MG63 (cell line): ENCODE results near the gene MRPL10. TPM values are rescaled to one million over a fixed set of nuclear protein-coding genes. Genes with fewer than 3 reads are reported as not detected.
A peak's percentile ranks its signal among the peaks of the same experiment; 100 is the strongest.

Experiments
- DNase-seq: peaks from one replicate; pipeline ENCODE4 v3.0.0-alpha.2; 2020
- H3K27me3 ChIP-seq: fragments of 250-450 bp; sonication (Bioruptor Pico); 2 replicates; pipeline ENCODE4 v1.5.1; 2020; ENCODE audit warnings: mild to moderate bottlenecking, moderate library complexity
- H3K36me3 ChIP-seq: fragments of 250-450 bp; sonication (Bioruptor Pico); 2 replicates; pipeline ENCODE4 v1.5.1; 2020; ENCODE audit warnings: mild to moderate bottlenecking, moderate library complexity
- H3K4me3 ChIP-seq: fragments of 250-450 bp; sonication (Bioruptor Pico); 2 replicates; pipeline ENCODE4 v1.5.1; 2020; ENCODE audit warnings: mild to moderate bottlenecking, moderate library complexity
- H3K9me3 ChIP-seq: fragments of 250-450 bp; sonication (Bioruptor Pico); 2 replicates; pipeline ENCODE4 v1.5.1; 2020; ENCODE audit warnings: mild to moderate bottlenecking, moderate library complexity
- total RNA-seq: library from RNA; depleted of rRNA; stranded (reverse); fragments of >200 nt; shearing (Covaris generic); gene quantifications from 2 replicates; pipeline ENCODE4 v1.2.3, GENCODE V29; 2014; ENCODE audit warnings: low replicate concordance

MRPL10 gene
- total RNA-seq, 1 experiment from 2014 or later, result 63.0 TPM

DNA sequence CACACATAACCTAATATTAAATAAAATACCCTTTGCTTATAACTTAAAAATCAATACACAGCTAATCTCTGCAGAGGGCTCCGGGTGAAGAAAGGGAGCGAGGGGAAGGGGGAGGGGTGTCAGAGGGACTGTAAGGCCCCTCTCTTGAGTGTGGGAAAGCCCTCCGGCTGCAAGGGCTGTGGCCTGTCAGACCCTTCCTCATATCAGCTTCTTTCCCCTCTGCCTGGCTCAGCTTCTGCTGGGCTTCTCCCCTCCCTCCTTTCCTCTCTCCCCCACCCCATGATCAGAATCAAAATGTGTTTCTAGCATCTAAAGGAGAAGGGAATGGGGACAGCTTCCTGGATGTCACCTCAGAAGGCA is 14.4 kb upstream of the MRPL10 start:
- DNase-seq, result no peak
- H3K36me3 ChIP-seq, result no peaks in the 10 kb centered on the region
- H3K27me3 ChIP-seq, result no peaks in the 10 kb centered on the region; the same call in 1 of the 2 replicates
- H3K4me3 ChIP-seq, result no peak overlapping the region
- H3K9me3 ChIP-seq, result no peaks in the 10 kb centered on the region

DNA sequence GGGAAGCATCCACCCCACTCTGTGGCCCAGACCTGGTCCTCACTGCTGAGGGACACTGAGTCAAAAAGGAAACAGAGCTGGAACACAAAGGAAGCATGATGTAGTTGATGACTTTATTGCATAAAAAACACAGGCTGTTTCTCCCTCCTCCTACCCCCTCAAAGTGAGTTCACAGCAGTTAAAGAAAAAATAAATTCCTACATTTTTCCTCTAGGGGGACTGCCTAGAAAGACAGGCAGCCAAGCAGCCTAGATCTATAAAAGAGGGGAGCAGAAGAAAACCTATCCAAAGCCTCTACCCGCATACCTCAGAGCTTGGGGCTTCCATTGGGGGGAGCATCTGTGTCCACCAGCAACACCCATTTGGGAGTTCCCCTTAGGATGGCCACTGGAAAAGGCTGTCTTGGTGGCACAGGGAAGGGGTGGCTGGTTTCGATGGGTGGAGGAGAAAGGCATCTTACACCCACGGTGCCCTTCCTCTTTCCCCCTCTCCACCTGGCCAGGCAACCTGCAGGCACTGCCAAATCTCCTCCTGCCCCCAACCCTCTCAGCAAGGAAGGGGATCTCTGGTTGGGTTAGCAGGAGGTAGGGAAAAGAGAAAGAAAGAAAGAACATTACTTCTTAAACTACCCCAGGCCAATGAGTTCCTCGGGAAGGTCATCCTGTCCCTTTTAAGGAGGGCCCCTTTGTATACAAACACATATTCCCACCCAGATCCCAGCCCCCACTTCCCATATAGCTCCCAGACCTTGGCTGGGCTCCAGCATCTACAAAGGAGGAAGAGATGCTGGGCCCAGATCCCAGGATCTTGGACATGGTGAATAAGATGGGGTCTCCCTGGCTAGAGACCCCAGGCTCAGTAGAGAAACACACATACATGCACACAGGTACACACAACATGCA is 13.7 kb upstream of the MRPL10 start:
- no peak for DNase-seq
- H3K9me3 ChIP-seq, result no peaks in the 10 kb centered on the region
- no peaks in the 10 kb centered on the region for H3K36me3 ChIP-seq
- H3K27me3 ChIP-seq, result no peaks in the 10 kb centered on the region; the same call in 1 of the 2 replicates
- H3K4me3 ChIP-seq, result no peak overlapping the region

DNA sequence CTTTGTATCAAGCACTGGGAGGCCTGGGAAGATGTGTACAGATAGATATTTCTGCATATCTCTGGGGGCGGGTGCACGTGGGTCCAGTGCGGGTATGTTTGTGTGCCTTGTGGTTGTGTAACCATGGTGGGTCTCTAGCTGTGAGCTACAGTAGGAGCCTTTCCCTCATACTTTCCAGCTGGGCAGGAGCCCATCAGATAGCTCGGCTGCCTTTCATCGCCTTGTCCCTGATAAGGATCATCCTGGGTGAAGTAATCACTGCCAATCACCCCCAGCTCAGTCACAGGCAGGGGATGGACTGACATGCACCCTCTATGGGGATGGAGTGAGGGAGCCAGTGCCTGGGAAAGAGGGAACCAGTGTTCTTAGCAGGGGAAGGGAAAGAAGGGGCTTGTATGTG is 12.9 kb upstream of the MRPL10 start:
- no peak for DNase-seq
- no peaks in the 10 kb centered on the region for H3K9me3 ChIP-seq
- H3K36me3 ChIP-seq, result no peaks in the 10 kb centered on the region
- no peak overlapping the region for H3K4me3 ChIP-seq
- no peaks in the 10 kb centered on the region; the same call in 1 of the 2 replicates for H3K27me3 ChIP-seq

DNA sequence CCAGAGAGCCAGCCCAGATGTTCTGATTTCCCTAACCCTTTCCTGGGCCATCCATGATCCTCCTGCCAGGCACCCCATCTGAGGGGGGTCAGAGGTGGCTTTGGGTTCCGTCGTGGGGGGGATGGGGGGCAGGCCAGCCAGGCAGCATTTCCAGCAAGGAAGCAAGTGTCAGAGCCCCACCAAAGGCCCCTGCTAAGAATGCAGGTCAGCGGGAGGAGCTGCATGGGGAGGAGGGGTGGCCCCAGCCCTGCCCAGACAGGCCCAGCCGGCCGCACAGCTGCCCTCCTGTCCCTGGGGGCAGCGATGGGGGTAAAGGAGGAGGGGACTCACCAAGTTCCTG is 12.0 kb upstream of the MRPL10 start:
- no peaks in the 10 kb centered on the region for H3K36me3 ChIP-seq
- no peaks in the 10 kb centered on the region for H3K9me3 ChIP-seq
- no peak for DNase-seq
- no peak overlapping the region for H3K4me3 ChIP-seq
- no peaks in the 10 kb centered on the region; the same call in 1 of the 2 replicates for H3K27me3 ChIP-seq

DNA sequence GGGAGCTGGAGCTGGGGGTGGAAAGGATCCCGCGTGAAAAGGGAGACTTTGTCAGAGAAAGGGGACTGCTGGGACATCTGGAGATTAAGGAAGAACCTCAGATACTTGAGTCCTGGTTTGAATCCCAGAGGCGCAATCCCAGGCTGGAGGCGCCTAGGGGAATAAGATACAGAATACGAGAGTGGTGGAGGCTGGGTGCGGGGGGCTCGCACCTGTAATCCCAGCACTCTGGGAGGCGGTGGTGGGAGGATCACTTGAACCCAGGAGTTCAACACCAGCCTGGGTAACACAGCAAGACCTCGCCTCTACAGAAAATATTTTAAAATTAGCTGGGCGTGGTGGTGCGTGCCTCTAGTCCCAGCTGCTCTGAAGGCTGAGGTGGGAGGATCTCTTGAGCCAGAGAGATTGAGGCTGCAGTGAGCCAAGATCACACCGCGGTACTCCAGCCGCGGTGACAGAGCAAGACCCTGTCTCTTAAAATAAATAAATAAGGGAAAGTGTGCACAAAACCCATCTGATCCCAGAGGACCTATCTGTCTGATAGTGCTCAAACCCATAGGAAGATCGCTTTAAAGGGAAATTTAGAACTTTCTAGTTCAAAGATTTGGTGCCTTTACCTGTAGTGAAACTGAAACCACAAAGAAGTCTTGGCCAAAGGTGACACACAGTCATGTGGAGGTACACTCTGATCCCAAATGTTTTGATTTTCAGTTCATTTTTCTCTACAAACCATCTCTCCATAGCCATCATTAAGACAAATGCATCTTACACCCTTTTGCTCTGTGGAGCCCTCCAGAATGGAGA is 10.3 kb upstream of the MRPL10 start:
- Histone ChIP-seq H3K4me3 (peak overlapping the region; percentile 70), H3K27me3 (no peaks in the 10 kb centered on the region; the same call in 1 of the 2 replicates), H3K9me3 (no peaks in the 10 kb centered on the region), H3K36me3 (no peaks in the 10 kb centered on the region; the same call in 1 of the 2 replicates)
- no peak for DNase-seq

DNA sequence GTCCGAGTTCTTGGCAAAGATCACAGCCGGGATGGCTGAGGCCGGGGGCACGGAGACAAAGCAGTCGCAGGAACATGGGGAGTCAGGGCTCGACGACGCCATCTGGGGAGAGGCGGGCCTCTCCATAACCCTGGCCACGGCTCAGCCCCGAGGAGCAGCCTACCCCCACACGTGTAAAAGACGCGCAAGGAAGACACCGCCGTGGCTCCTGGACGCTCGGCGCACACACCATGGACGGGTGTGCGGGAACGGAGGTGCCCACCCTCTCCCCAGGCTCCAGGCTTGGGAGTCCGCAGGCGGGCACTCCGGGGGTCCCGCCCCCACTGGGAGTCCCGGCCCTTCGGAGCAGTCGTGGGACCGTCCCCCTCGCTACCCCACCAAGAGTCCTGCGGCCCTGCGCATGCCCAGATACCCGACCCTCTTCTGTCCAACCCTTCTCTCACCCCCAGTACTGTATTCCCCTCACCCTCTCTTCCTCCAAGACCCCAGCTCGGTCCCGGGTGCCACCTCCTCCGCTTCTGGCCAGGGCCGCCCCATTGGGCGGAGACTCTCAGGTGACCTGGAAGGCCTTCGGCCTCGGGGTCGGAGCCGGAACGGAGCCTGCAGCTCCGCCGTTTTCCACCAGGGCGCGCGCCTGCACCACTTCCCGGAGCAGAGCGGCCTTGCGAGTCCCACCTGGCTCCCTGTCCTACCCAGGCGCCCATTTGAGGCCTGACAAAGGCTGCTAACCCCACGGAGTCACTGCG is 9.6 kb upstream of the MRPL10 start, which contains the start of gene SCRN2:
Gene SCRN2 (minus strand): TSS at position 532 of the 746 bp plus-strand sequence. CDS start 430 bp downstream, at position 102.
- Histone ChIP-seq H3K4me3 (peak within 1 kb of the TSS; percentile 70), H3K36me3 (no peaks in the 10 kb centered on the region; the same call in 1 of the 2 replicates), H3K27me3 (no peaks in the 10 kb centered on the region), H3K9me3 (no peaks in the 10 kb centered on the region)
- peak; percentile 90 for DNase-seq

DNA sequence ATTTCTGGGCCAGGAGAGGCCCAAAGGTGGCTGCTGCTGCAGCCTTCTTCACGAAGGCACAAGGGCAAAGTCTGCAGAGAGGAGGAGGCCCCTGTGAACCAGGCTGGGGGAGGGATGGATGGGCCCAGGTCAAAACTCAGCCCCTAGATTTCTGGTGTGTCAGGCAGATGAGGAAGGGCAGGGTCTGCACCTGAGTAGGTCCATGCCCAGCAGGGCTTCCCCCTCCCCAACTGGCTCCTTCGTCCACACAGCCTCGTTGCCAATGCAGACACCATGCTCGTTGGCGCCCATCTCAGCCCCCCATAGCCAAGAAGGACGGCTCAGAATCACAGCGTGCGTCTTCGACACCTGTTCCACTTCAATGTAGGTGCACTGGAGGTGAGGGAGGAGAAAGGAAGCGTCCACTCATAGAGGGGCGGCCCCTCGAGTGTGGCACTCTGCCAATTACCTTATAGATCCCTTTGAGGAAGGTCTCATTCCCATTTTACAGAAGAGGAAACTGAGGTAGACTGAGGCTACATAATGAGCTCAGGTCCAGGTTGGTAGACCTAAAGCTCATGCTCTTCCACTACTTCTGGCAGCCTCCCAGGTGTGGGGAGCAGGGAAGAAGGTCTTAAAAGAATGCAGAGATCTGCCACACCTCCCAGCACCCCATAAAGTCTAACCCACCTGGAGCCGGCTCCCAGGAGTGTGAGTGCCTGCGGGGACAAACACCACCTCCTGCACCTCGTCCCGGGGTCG is 8.8 kb upstream of the MRPL10 start:
- Histone ChIP-seq H3K36me3 (no peaks in the 10 kb centered on the region; the same call in 1 of the 2 replicates), H3K27me3 (no peaks in the 10 kb centered on the region), H3K9me3 (no peaks in the 10 kb centered on the region), H3K4me3 (peak overlapping the region; percentile 70)
- DNase-seq, result no peak

DNA sequence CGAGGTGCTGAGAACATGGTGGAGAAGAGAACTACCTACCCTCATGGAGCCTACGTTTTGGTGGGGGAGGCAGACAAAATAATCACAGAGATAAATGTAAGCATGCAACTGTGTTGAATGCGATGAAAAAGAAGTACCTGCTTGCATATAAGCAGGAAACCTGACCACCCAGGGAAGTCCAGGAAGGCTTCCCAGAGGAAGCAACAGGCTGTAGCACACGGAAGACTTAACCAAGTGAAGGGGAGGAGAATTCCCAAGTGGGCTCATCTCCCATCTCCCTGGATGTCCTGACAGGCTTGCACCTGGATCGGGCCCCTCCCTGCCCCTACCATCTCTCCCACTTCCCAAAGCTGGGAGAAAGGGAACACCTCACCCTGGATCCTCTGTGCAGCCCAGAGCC is 7.7 kb upstream of the MRPL10 start:
- H3K9me3 ChIP-seq, result no peaks in the 10 kb centered on the region
- DNase-seq, result no peak
- H3K4me3 ChIP-seq, result no peak overlapping the region
- H3K27me3 ChIP-seq, result no peaks in the 10 kb centered on the region
- H3K36me3 ChIP-seq, result no peaks in the 10 kb centered on the region; the same call in 1 of the 2 replicates

DNA sequence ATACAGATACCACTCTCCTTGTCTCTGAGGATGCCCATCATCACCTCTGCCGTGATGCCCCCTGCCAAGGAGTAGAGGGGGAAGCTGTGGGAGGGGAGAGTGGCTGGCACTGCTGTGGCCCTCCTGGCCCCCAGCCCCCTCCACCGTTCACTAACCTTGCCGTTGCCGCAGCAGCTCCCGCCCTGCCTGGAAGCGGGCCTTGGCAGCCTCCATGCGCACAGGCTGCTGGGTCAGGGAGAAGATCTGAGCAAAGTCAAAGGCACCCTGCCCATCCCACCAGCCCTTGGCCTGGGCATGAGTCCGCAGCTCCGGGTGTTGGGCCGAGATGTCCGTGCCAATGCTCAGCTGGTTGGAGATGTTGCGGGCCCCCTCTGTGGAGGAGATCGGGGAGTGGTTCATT is 7.3 kb upstream of the MRPL10 start:
- H3K9me3 ChIP-seq, result no peaks in the 10 kb centered on the region
- no peaks in the 10 kb centered on the region for H3K27me3 ChIP-seq
- H3K4me3 ChIP-seq, result no peak overlapping the region
- H3K36me3 ChIP-seq, result no peaks in the 10 kb centered on the region; the same call in 1 of the 2 replicates
- no peak for DNase-seq

DNA sequence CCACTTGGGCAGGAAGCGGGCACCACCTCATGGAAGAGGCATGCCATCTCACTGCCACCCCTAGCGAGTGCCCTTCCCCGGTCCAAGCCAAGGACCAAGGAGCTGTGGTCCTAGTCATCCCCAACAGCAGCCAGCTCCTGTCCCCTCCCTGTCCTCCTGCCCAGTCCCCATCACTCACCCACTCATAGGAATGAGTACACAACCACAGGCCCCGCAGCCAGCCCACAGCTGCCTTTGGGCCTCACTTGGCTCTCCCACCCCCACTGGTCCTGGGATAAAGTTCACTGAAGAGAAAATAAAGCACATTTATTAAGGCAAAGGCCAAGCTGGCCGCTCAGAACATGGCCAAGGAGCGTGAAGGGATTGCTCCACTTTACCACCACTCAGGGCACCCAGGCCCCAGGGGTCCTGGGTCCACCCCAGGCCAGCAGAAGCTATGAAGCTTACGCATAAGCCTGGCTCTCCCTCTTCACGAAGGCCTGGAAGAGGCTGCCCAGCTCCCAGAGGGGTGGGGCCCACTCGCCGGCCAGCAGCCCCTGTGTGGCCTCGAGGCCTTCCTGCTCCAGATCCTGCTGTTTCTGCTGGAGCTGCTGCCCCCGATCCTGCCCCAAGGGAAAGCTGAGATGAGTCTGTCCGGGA is 6.2 kb upstream of the MRPL10 start:
- no peaks in the 10 kb centered on the region for H3K9me3 ChIP-seq
- no peak overlapping the region for H3K4me3 ChIP-seq
- no peaks in the 10 kb centered on the region for H3K27me3 ChIP-seq
- no peaks in the 10 kb centered on the region; the same call in 1 of the 2 replicates for H3K36me3 ChIP-seq
- DNase-seq, result no peak

DNA sequence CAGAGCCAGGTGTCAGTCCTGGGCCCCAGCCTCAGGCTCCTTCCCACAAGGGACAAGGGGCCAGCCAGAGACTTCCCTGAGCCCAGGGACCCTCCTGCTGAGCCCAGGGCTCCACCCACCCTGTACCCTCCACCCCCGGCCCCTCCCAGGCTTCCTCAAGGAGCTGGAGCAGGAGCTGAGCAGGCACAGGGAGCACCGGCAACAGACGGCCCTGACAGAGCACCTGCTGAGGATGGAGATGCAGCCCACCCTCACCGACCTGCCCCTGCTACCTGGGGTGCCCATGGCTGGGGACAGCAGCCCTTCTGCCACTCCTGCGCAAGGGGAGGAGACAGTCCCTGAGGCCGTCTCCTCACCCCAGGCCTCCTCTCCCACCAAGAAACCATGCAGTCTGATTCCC is 5.3 kb upstream of the MRPL10 start:
- DNase-seq, result no peak

DNA sequence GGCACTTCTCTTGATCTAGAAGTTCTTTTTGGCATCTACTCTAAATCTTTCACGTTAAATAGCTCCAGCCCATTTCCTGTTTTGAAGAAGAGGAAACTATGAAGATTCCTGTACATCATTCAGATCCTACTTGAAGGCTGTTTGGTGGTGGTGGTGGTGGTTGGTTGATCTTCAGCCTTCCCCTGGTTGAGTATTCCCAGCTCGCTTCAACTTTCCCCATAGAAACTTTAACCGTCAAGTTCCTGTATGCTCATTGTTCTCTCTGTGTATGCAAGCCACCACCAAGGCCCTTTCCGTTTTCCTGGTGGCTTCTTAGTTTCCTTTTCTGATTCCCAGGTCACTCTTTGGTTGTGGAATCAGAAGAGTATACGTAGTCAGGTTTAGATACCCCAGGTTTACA is 3.4 kb upstream of the MRPL10 start:
- Histone ChIP-seq H3K9me3 (no peaks in the 10 kb centered on the region), H3K36me3 (peaks cover 2% of the 10 kb centered on the region; the same call in 1 of the 2 replicates), H3K27me3 (no peaks in the 10 kb centered on the region), H3K4me3 (no peak overlapping the region)
- no peak for DNase-seq

More for the DNA sequence above, 5.3 kb upstream of the MRPL10 start:
- Histone ChIP-seq H3K9me3 (no peaks in the 10 kb centered on the region), H3K36me3 (no peaks in the 10 kb centered on the region; the same call in 1 of the 2 replicates), H3K27me3 (no peaks in the 10 kb centered on the region), H3K4me3 (no peak overlapping the region)

DNA sequence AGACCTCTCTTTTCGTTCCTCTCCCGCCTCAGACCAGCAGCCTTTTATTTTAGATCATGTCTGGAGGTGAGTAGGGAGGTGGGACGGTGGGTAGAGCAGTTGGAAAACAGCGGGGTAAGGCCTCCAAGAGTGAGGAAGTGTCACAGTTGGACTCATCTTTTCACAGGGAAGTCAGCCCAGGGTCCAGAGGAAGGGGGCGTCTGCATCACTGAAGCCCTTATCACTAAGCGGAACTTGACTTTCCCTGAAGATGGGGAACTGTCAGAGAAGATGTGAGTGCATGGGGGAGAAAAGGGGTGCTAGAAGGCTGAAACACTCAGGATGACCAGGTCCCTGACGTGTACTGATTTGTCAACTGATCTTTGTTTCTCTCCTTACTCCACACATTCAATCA is 590 bp upstream of the MRPL10 start:
- H3K4me3 ChIP-seq, result peak overlapping the region; percentile 82
- no peaks in the 10 kb centered on the region for H3K27me3 ChIP-seq
- DNase-seq, result no peak
- no peaks in the 10 kb centered on the region for H3K9me3 ChIP-seq
- H3K36me3 ChIP-seq, result peaks cover 24% of the 10 kb centered on the region

DNA sequence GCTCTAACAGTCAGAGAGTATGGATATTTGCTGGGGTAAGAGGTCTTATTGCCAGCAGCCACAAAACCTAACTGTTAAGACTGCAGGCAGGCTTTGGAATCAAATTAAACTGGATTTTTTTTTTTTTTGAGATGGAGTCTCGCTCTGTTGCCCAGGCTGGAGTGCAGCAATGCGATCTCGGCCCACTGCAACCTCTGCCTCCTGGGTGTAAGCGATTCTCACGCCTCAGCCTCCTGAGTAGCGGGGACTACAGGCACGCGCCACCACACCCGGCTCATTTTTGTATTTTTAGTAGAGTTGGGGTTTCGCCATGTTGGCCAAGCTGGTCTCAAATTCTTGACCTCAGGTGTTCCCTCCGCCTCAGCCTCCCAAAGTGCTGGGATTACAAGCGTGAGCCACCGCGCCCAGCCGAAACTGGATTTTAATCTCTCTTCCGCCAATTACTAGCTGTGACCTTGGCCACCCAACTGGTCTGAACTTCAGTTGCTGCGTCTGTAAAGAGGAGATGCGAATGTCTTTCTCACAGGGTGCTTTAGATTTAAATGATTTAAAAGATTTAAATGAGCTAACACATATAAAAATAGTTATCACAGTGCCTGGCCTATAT is 842 bp downstream of the MRPL10 start:
- Histone ChIP-seq H3K36me3 (peaks cover 36% of the 10 kb centered on the region), H3K4me3 (peak overlapping the region; percentile 82), H3K27me3 (no peaks in the 10 kb centered on the region), H3K9me3 (no peaks in the 10 kb centered on the region)
- DNase-seq, result no peak

DNA sequence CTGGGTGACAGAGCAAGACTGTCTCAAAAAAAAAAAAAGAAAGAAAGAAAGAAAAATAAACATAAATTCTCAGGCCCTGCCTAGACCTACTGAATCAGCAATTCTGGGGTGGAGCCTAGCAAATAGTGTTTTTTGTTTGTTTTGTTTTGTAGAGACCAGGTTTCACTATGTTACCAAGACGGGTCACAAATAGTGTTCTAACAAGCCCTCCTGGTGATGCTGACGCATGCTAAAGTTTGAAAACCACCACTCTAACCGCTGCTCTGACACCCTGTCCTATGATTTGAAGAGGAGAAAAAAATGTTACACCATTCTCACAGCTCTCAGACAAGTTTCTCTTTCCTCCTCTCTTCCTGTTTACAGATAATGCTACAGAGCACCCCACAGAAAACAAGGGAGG is 1.5 kb downstream of the MRPL10 start:
- H3K4me3 ChIP-seq, result no peak overlapping the region; the same call in 1 of the 2 replicates
- peaks cover 41% of the 10 kb centered on the region for H3K36me3 ChIP-seq
- no peaks in the 10 kb centered on the region for H3K27me3 ChIP-seq
- H3K9me3 ChIP-seq, result no peaks in the 10 kb centered on the region
- DNase-seq, result no peak
